NCI-H446 treated with DMSO at 0.1 percent for 48 hours (cell line): ENCODE measurements around the gene ZCCHC14.
"Not testable (repeated sequence)": the region's sequence is repeated elsewhere in the genome, so short reads cannot be mapped to it uniquely, and the experiment has no call there.

Experiments used
- DNase-seq: peaks from one replicate; lab custom pipeline; 2025; lab: John Stamatoyannopoulos, UW

ZCCHC14 gene

DNA sequence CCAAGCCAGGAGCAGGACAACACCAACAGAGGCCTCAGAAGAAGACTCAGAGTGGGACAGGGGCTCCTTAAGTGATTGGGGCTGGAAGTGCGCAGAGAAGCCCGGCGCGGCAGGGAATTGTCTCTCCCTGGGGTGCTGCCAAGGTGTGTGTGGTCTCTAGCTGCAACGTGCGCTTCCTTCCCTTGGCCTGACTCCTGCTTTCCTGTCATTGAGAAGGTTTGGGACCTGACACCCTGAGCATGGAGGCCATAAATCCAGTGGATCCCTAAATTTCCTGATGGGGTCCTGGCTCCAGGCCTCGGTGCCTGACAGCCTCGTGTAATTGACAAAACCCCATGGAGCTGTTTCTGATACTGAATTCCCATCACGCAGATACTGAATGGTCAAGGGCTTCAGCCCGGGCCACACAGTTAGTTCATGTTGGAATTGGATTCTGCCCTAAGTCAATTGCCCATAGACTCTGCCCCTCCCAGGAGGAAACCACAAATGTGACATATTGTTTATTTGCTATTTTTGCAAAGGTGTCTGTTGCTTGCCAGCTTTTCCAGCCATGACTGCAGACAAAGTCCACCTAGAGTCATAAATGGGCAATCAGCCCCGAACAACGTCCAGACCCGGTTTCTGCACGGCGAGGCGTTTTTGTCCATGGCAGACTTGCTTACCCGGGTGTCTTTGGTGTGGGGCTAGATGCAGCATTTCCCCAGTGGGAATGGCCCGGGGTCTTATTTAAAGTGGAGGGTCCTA lies 4.4 kb upstream of the ZCCHC14 start:
- not testable (repeated sequence) for DNase-seq

DNA sequence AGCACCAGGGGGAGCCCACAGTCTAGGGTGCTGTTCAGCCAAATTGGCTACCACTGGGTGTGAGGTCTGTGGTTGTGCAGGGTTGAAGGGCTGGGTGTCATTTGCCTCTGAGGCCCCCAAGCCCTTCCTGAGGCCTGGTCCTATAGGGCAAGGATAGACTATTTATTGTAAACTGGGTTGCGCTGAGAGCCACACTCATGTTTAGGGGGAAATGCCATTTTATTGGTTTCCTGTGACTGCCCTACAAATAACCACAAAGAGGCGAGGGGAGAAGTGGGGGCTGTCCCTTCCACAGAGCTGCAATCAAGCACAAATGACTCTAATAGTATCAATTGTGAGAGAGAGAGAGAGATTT lies 3.6 kb upstream of the ZCCHC14 start:
- no peak for DNase-seq

DNA sequence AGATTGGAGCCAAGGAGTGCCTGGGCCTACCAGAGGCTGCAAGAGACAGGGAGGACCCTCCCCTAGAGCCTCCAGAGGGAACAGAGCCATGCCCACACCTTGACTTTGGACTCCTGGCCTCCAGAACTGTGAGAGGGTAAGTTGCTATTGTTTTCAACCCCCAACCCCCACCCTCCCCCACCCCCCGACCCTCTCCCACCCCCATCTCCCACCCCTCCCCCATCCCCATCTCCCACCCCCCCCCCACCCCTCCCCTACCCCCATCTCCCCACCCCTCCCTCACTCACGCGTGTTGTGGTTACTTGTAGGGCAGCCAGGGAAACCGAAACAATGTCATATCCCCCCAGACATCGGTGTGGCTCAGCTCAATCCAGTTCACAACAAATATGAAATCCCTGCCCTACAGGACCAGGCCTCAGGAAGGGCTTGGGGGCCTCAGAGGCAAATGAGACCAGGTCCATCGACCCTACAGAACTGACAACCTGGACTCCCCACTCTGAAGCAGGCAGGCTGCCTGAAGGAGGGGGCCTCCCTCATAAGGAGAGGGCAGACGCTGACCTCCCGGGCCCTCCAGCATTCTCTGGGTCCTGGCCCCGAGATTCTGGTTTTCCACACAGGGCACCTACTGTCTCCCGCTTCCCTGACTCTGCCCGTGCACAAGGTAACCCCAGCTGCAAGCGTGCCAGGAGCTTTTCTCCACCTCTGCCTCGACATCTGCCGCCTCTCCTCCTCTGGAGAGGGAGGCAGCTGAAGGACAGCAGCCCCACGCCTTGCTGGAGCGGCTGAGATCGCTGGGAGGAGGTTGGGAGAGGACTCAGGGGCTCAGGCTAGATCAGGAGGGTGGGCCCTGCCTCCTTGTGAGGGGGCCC lies 3.0 kb upstream of the ZCCHC14 start:
- no peak for DNase-seq

DNA sequence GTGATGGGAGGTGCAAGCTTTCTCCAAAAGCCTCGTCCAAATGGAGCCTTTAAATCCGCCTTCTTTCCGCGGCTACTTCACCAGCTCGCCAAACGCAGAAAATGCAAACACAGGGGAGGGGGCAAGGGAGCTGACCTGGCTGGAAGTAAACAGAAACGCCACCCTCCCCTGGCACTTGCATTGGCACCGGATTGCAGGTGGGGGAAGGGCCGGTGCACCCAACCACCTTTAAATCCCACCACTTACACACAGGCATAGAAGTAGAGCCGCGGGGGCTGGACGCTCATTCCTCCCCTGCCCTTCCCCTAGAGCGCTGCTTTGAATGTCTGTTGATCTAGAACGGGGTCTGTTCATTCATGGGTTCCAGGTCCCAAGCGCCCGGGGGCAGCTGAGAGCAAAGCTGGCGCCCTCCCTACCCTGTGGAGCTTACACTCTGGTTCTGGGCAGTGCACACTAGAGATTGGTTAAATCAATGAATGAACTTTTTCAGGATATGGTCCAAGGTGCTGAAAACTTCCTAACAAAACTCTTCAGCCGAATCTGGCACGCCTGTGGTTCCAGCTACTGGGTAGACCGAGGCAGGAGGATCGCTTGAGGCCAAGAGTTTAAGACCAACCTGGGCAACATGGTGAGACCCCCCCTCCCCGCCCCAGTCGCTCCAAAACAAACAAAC lies 920 bp upstream of the ZCCHC14 start:
- DNase-seq, result no peak

DNA sequence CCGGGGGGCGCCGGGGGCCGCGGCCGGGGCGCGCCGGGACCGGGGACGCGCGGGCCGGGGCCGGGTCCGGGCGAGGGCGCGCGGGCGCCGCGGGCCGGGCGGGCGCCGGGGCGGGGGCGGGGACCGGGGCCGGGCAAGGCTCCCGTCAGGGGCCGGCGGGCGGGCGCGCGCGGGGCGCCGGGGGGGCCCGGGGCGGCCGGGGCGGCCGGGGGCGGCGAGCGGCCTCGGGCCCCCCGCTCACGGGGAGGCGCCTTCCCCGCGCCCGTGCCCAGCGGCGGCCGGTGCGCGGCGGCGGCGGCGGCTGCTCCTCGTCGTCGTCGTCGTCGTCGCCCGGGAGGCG lies 563 bp downstream of the ZCCHC14 start:
- no peak for DNase-seq

DNA sequence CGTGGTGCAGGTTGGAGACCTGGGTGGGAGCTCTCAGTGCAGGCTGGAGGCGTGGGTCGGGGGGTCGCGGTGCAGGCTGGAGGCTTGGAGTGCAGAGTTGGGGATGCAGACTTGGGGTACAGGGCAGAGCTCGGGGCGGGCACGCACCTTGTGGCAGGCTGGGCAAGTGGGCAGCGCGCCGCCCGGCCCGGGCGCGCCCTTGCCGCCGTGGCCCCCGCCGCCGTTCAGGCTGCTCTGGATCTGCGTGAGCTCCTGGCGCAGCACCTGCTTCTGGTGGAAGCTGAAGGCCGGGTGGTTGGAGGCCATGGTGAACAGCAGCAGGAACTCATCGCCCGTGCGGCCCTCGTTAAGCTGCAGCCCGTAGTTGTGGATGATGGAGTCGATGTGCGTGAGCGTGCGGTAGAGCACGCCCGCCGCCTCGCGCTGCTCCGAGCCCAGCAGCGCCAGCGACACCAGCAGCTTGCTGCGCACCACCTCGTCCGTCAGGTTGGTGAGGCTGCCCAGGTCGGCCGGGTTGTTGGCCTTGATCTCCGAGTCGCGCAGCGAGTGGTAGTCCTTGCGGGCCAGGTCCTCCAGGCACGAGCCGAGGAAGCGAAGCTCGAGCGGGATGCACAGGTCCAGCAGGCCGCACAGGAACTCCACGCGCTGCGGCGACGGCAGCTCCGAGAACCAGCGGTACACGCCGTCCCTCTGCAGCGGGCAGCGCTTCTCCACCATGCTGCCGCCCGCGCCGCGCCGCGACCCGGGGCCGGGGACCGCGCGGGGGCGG lies 1.1 kb downstream of the ZCCHC14 start:
- no peak for DNase-seq

DNA sequence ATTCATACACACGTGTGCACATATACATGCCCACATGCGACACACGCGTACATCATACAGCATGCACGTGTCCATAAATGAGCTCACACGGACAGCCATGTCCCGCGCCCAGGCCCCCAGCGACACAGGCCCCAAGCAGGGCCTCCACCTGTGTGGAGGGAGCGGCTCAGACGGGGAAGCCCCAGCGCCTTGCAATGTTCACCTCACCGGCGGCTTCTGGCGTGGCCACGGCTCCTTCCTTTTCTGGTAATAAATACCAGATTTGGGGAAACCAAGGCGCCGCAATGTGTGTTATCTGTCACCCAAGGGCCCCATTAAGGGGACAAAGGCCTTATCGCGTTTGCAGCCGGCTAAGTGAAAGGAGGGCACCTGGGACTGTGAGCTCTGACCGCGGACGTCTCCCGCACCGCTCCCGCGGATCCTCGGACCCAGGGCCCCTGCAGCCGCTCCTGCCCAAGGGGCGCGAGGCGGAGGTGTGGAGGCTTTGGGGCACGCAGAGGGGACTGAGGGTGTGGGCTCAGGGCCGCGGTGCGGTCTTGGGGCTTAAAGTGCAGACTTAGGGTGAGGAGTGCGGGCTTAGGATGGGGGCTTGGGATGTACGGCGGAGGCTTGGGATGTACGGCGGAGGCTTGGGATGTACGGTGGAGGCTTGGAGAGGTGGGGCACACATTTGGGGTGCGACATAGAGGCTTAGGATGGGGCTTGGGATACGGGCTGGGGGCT lies 1.9 kb downstream of the ZCCHC14 start:
- not testable (repeated sequence) for DNase-seq

DNA sequence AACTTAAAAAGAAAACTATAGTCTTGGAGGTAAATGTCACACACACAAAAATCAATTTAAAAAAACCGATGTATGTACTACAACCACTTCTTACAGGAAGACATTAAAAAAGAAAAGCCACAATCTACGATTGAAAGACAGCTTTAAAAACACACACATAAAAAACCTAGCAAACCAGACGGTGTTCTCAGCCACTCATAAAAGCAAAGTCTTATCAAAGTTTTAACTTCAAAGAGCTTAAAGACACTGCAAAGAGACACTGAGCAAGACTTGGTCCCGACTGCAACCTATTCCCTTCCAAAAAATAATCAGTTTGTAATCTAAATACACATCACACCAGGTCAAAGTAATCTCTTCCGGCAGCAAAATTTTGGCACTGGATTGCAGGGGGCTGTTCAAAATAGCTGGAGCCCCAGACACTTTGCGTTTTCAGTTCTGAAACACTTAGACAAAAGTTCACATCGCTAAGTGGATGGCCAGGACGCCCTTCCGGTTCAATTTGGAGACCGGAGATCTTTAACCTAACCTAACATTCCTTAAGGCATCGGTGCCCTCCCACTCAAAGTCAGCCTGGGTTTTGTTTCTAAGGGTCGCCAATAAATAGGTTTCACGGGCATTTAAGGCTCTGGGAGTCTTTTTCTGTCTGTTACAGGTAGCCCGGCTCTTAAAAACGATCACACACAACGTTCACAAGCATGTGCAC lies 2.6 kb downstream of the ZCCHC14 start:
- no peak for DNase-seq

DNA sequence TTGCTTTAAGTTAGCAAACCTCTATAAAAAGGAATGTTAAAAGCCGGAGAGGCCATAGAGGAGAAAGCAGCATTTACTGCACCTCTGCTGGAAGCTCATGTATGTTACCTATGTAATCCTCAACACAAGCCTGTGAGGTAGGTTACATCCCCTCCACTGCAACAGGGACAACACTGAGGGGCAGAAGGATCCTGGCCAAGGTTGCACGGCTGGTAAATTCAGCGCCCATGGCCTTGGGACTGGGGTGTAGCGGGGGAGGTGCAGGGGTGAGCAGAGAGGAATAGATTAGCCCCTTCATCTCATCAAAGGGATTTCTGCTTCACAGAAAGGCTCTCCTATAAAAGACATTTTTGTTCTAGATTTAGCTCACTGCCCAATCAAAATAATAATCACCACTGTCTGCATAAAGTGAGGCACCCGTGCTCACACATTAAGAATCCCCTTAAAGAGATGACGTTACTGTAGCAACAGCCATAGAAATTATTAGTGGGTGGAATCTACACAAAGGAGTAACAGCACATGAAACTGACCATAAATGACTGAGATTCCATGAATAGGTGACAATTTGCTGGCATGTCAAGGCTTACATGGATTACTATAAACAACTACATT lies 3.3 kb downstream of the ZCCHC14 start:
- DNase-seq, result no peak

DNA sequence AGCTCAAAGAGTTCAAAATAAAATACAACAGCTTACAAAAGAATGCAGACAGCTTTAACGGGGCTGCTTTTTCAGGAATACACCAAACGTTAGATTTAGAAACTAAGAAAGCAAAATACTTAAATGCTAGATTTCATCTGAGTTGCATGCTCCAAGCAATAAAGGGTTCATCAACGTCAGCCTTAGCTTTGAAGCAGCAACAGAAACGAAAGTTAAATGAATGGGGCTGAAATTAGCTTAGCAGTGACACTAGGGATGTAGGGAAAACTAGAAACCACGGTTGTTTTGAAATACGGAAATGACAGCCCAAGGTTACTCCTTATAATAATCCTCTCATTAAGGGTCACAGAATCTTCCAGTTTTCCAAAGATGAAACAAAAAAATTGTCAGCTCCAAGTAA lies 3.9 kb downstream of the ZCCHC14 start:
- not testable (repeated sequence) for DNase-seq

DNA sequence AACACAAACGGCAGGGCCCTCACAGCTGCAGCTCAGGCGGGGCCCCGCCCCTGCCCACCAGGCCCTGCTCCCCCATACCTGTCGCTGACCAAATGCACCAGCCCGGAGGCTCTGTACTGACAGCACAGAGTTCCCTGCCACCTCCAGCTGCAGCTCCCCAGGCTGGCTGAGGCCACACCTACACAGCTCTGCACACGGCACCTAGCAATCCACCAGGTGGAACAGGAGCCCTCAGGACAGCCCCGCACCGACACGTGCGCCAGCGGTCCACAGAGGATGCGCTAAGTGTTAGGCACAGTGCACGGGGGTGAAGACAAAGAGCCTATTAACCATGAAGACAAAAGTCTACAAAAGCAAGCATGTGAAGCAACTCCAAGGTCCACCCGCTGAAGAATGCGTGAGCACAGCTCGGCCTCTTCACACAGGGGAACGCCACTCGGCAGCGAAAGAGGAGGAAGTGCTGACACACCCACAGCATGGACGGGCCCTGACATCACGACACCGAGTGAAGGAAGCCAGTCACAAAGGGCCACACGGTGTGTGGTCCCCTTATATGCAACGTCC lies 5.4 kb downstream of the ZCCHC14 start:
- no peak for DNase-seq

DNA sequence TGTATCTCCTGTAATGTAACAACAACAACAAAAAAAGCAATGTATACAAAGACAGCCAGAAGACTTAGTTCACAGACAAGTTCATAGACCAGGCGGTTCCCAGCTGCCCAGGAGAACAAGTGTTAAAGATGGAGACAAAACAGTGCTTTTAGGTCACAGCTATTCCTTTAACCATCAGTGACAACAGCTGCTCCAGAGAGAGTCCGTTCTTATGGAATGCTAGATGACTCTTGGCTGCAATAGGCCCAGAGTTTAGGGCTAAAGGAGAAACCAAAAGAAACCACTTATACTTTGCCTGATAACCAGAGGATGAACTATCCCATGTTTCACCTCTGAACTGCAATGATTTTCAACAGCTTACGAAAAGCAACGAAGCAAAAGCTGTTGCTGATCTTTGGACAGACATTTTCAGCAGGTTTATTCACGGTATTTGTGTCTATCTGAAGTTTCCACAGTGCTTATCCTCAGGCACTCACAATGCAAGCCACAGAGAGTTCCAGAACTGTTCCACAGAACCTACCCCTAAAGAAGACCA lies 6.0 kb downstream of the ZCCHC14 start:
- DNase-seq, result no peak

DNA sequence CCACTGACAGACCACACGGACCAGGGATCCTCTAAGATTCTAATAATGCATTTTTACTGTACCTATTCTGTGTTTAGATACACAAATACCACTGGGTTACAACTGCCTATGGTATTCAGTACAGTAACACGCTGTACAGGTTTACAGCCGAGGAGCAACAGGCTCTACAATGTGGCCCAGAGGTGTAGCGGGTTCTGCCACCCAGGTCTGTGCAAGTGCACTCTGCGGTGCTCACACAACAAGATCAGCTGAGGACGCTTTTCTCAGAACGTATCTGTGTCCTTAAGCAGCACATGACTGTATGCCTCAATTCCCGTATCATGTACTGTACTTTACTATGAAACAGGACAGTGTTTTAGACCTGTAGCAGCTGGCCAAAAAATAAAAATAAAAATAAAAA lies 6.5 kb downstream of the ZCCHC14 start:
- DNase-seq, result no peak

DNA sequence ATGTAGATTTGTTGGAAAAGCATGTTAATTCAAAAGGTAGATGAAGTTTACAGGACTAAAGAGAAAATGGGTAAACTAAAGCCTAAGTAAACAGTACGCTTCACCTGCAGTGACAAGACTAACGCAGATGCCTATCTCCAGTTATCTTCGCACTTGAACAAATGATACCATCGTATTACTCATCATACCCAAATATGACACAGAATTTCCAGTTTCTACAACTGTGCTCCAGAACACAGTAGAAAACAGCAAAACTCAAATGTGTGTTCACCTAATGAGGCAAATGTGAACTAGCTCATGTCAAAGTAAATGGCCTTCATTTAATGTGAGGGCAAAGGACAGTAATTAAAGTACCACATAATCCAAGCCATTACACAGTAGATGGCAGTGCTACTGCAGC lies 7.0 kb downstream of the ZCCHC14 start:
- not testable (repeated sequence) for DNase-seq

DNA sequence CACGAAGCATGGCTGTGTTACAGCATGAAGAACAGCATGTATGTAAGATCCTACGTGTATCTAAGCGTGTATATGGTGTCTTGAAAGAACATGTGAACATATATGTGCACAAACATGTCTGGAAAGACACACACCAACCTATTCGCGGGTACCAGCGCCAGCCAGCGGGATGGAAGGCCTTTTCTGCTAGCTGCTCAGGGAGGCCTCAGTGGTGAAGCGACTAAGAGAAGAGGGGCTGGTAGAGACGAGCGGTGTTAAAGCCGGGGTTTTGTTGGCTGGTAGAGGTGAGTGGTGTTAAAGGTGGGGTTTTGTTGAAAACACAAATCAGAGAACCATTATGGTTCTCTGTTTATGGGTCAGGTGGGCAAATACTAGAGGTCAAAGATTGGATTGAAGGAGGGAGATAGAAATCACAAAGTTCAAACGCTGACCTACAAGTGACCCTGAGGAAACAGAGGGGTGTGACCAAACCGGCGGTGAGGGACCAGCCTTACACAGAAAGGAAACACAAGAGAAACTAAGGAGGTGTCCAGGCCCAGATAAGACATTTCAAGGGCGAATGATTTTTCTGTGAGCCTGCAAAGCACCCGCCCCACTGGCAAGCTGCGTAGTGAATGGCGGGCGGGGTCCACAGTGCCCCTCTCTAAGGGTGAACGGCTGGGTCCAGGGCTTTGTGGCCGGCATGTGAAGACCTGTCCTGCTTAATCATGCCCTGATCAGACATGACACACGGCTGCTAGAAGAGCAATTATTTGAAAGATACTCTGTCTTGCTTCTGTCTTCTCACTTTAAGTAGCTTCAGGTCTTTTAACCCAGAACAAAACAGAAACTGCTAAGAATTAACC lies 8.1 kb downstream of the ZCCHC14 start:
- DNase-seq, result no peak

DNA sequence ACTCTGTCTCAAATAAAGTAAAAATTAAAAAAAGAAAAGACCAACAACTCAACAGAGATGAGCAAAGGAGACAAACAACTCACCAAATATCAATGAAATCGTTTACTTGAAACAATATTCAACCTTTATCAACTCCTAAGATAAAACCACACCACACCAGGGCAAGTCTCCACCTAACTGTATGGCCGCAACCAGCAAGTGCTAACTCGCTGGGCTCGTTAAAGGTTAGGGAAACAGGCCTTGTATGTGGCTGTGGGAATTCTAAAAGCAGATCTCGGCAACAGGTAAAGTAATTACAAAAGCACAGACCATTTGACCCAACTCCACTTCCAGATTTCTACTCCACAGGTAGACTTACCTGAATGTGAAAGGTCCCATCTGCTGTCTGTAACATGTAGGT lies 9.3 kb downstream of the ZCCHC14 start:
- no peak for DNase-seq

DNA sequence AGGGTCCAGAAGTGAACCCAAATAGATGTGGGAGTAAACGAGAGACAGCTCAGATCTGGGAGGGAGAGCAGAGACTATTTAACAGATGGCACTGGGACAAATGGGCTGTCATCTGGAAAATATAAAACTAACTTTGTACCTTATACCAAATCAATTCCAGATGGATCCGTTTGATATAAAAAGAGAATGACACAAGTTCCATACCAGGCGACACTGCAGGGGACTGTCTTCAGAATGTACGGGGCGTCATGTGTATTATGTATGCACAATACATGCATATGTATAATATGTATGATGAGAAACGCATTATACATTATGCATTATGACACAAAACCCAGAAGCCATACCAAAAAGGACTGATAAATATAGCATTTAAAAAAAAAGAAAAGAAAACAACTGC lies 10.2 kb downstream of the ZCCHC14 start:
- not testable (repeated sequence) for DNase-seq

DNA sequence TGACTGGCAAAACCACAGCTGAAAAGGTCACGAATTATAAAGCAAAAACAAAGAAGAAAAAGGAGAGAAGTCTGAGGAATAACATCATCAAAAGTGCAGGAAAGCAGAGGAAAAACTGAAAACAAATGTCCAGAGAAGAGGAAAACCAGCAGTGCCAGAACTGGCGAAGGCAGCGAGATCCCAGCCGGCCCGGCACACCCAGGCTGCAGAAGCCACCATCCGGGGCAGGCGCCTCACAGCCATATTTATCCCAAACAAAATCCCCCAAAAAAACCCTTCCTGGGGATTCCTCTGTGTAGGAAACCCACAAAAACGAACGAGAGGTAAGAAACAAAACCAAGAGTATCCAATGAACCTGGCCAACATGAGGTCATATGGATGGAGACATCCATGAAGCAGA lies 10.6 kb downstream of the ZCCHC14 start:
- DNase-seq, result no peak

DNA sequence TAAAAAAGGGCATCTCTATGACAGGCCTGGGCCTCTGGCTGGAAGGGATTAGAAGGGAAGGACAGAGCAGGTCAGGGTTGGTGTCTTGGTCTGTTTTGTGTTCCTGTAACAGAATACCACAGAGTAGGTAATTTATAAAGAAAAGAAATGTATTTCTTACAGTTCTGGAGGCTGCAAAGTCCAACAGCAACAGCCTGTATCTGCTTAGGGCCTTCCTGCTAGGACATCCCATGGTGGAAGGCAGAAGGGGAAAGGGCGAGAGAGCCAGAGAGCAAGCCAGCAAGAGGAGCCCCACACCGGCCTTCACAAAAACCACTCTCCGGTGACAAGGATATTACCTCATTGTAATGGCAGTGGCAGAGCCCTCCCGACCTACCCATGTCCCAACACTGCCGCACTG lies 11.1 kb downstream of the ZCCHC14 start:
- not testable (repeated sequence) for DNase-seq
